Thymus (tissue), 11 donors: ENCODE results near the gene TRIM59. TPM values are rescaled to one million over a fixed set of nuclear protein-coding genes. Genes with fewer than 3 reads are reported as not detected.
"Not testable (repeated sequence)": the region's sequence is repeated elsewhere in the genome, so short reads cannot be mapped to it uniquely, and the experiment has no call there.

ENCODE experiments used
- DNase-seq, 9 donors: peaks; one replicate each; pipeline ENCODE4 v3.0.0-alpha.2; 2013; ENCODE audit warnings: low spot score in 9 of 9, low read depth in 6 of 9, missing footprints in 1 of 9
- H3K27ac ChIP-seq, 2 donors: one replicate each; pipeline ENCODE4 v1.5.1; 2013; ENCODE audit warnings: control low read depth in 1 of 2, low read depth in 1 of 2, low read length in 1 of 2, mild to moderate bottlenecking in 1 of 2, moderate library complexity in 1 of 2
- H3K27me3 ChIP-seq, 2 donors: one replicate each; pipeline ENCODE4 v1.5.1; 2013; ENCODE audit warnings: low read length in 1 of 2; ENCODE audit not compliant: control insufficient read depth in 2 of 2, insufficient read depth in 1 of 2
- H3K36me3 ChIP-seq, 2 donors: one replicate each; pipeline ENCODE4 v1.5.1; 2013; ENCODE audit warnings: low read length in 1 of 2, mild to moderate bottlenecking in 1 of 2, moderate library complexity in 1 of 2; ENCODE audit not compliant: control insufficient read depth in 2 of 2, insufficient read depth in 2 of 2
- H3K4me1 ChIP-seq, 2 donors: one replicate each; pipeline ENCODE4 v1.5.1; 2013; ENCODE audit warnings: low read length in 2 of 2; ENCODE audit not compliant: control insufficient read depth in 2 of 2, insufficient read depth in 2 of 2
- H3K4me3 ChIP-seq, 2 donors: one replicate each; pipeline ENCODE4 v1.5.1; 2013; ENCODE audit warnings: low read length in 2 of 2, control low read depth in 1 of 2, mild to moderate bottlenecking in 1 of 2
- H3K9me3 ChIP-seq, 2 donors: one replicate each; pipeline ENCODE4 v1.5.1; 2013; ENCODE audit warnings: low read length in 1 of 2, mild to moderate bottlenecking in 1 of 2; ENCODE audit not compliant: control insufficient read depth in 2 of 2, insufficient read depth in 1 of 2
- WGBS: extraction: QIAGEN DNeasy Blood & Tissue Kit; methylation state at CpG from one replicate; pipeline ENCODE4 v1.1.7; 2013; 5-methylcytosine and 5-hydroxymethylcytosine counted together
- polyA plus RNA-seq: library from polyadenylated mRNA; stranded (reverse); fragments of 200-250 nt; gene quantifications from one replicate; pipeline ENCODE4 v1.2.3, GENCODE V29; 2013
- total RNA-seq: library from RNA; stranded (reverse); fragments of 120-200 nt; gene quantifications from one replicate; pipeline ENCODE4 v1.2.4, GENCODE V29; 2013
- donor health status: healthy.

Gene TRIM59
- total and polyA plus RNA-seq, 2 donors = 8.7 to 23.0 TPM

GRCh38 chr3:160464971-160465370 is 15.4 kb upstream of the TRIM59 start:
- Histone ChIP-seq H3K27me3 (no peaks in the 10 kb centered on the region), H3K9me3 (peaks cover 0 to 4% of the 10 kb centered on the region in 2 donors), H3K4me1 (no peaks in the 10 kb centered on the region), H3K4me3 (no peak overlapping the region), H3K27ac (no peak overlapping the region), H3K36me3 (no peaks in the 10 kb centered on the region)
- DNase-seq = no peak
- WGBS = 95% methylated on average over 1 of the region's 1 CpG

GRCh38 chr3:160464321-160464720 is 14.7 kb upstream of the TRIM59 start:
- DNase-seq = no peak
- H3K27ac ChIP-seq = no peak overlapping the region
- WGBS = 96% methylated on average over 2 of the region's 2 CpGs
- no peaks in the 10 kb centered on the region for H3K27me3 ChIP-seq
- peaks cover 0 to 5% of the 10 kb centered on the region in 2 donors for H3K9me3 ChIP-seq
- no peak overlapping the region for H3K4me3 ChIP-seq
- no peaks in the 10 kb centered on the region for H3K36me3 ChIP-seq
- no peaks in the 10 kb centered on the region for H3K4me1 ChIP-seq

- Histone ChIP-seq H3K4me1 (no peaks in the 10 kb centered on the region), H3K27me3 (no peaks in the 10 kb centered on the region), H3K9me3 (peaks cover 0 to 5% of the 10 kb centered on the region in 2 donors), H3K27ac (no peak overlapping the region), H3K36me3 (no peaks in the 10 kb centered on the region), H3K4me3 (no peak overlapping the region)
- WGBS = 92% methylated on average over 3 of the region's 3 CpGs
- DNase-seq = no peak
Observed at GRCh38 chr3:160460033-160460432, 10.4 kb upstream of the TRIM59 start.

GRCh38 chr3:160459450-160459970 is 9.9 kb upstream of the TRIM59 start:
- Histone ChIP-seq H3K4me3 (no peak overlapping the region), H3K27me3 (no peaks in the 10 kb centered on the region), H3K27ac (no peak overlapping the region), H3K36me3 (no peaks in the 10 kb centered on the region), H3K9me3 (peaks cover 0 to 5% of the 10 kb centered on the region in 2 donors), H3K4me1 (no peaks in the 10 kb centered on the region)
- no peak for DNase-seq
- 97% methylated on average over 9 of the region's 9 CpGs for WGBS

- Histone ChIP-seq H3K4me1 (no peaks in the 10 kb centered on the region), H3K36me3 (no peaks in the 10 kb centered on the region), H3K9me3 (peaks cover 0 to 5% of the 10 kb centered on the region in 2 donors), H3K27me3 (no peaks in the 10 kb centered on the region), H3K4me3 (no peak overlapping the region), H3K27ac (no peak overlapping the region)
- 98% methylated on average over 4 of the region's 4 CpGs for WGBS
- DNase-seq = no peak
Observed at GRCh38 chr3:160458151-160458550, 8.6 kb upstream of the TRIM59 start.

- no peak for DNase-seq
- 97% methylated on average over 3 of the region's 3 CpGs for WGBS
- Histone ChIP-seq H3K36me3 (no peaks in the 10 kb centered on the region), H3K27me3 (no peaks in the 10 kb centered on the region), H3K9me3 (peaks cover 0 to 5% of the 10 kb centered on the region in 2 donors), H3K4me3 (no peak overlapping the region), H3K4me1 (no peaks in the 10 kb centered on the region), H3K27ac (no peak overlapping the region)
Observed at GRCh38 chr3:160455846-160456245, 6.3 kb upstream of the TRIM59 start.

GRCh38 chr3:160454995-160455394 is 5.4 kb upstream of the TRIM59 start:
- Histone ChIP-seq H3K4me1 (peaks cover 5 to 7% of the 10 kb centered on the region in 2 donors), H3K9me3 (peaks cover 0 to 6% of the 10 kb centered on the region in 2 donors), H3K36me3 (no peaks in the 10 kb centered on the region), H3K27ac (no peak overlapping the region), H3K27me3 (no peaks in the 10 kb centered on the region), H3K4me3 (no peak overlapping the region)
- 91% methylated on average over 1 of the region's 1 CpG for WGBS
- no peak for DNase-seq

GRCh38 chr3:160452251-160452650 is 2.7 kb upstream of the TRIM59 start:
- not testable (repeated sequence) for H3K36me3 ChIP-seq, H3K9me3 ChIP-seq, H3K27me3 ChIP-seq, H3K27ac ChIP-seq, H3K4me3 ChIP-seq, DNase-seq
- H3K4me1 ChIP-seq = peaks cover 8 to 12% of the 10 kb centered on the region in 2 donors
- WGBS = 94% methylated on average over 19 of the region's 19 CpGs

GRCh38 chr3:160451602-160452001 is 2.0 kb upstream of the TRIM59 start:
- Histone ChIP-seq H3K9me3 (peaks cover 0 to 6% of the 10 kb centered on the region in 2 donors), H3K36me3 (peaks cover 2% of the 10 kb centered on the region in 2 donors), H3K27me3 (no peaks in the 10 kb centered on the region), H3K27ac (no peak overlapping the region), H3K4me3 (no peak overlapping the region), H3K4me1 (peaks cover 8 to 14% of the 10 kb centered on the region in 2 donors)
- WGBS = 92% methylated on average over 4 of the region's 4 CpGs
- DNase-seq = no peak
